Uterus (tissue), 2 donors: ENCODE results near the gene CIZ1.

Experiments
- CTCF ChIP-seq, 4 experiments: fragments of 200-600 bp in 2 of 4; fragments of 450-650 bp in 2 of 4; sonication (generic) in 2 of 4; IDR thresholded peaks; one replicate each; pipeline ENCODE4 v1.5.1; 2016 to 2019; ENCODE audit warnings: antibody characterized with exemption in 4 of 4, mild to moderate bottlenecking in 2 of 4, moderate library complexity in 1 of 4
- POLR2A ChIP-seq, 2 donors: fragments of 450-650 bp; IDR thresholded peaks; one replicate each; pipeline ENCODE4 v1.6.1; 2016; ENCODE audit warnings: antibody characterized with exemption in 2 of 2, mild to moderate bottlenecking in 1 of 2, moderate library complexity in 1 of 2

GRCh38 chr9:128205296-128205944 lies 14.0 kb upstream of the CIZ1 start:
- no peak for TF ChIP-seq CTCF (IDR thresholded peaks at IDR 0.05)
- TF ChIP-seq POLR2A (IDR thresholded peaks at IDR 0.05), result no peak
